Upper lobe of left lung (tissue), 6 donors: Measurements from ENCODE around the gene MLN. TPM values are rescaled to one million over a fixed set of nuclear protein-coding genes. Genes with fewer than 3 reads are reported as not detected.

Experiments used
- ATAC-seq, 2 donors: fragments of 200-7000 bp; cut with Tn5 transposase; one replicate each; pipeline ENCODE4 v1.9.1; 2022; ENCODE audit warnings: mild to moderate bottlenecking in 2 of 2, moderate library complexity in 2 of 2; ENCODE audit not compliant: low FRiP score in 2 of 2
- DNase-seq, 2 donors: peaks; one replicate each; pipeline ENCODE4 v3.0.0-alpha.2; 2019 to 2020
- H3K27ac ChIP-seq, 4 donors: fragments of 200-600 bp; sonication (generic); one replicate each; pipeline ENCODE4 v1.5.1; 2016 to 2019
- H3K27me3 ChIP-seq, 4 donors: fragments of 200-600 bp; sonication (generic); one replicate each; pipeline ENCODE4 v1.5.1; 2017 to 2019
- H3K36me3 ChIP-seq, 4 donors: fragments of 200-600 bp; sonication (generic); one replicate each; pipeline ENCODE4 v1.5.1; 2016 to 2019
- H3K4me1 ChIP-seq, 4 donors: fragments of 200-600 bp; sonication (generic); one replicate each; pipeline ENCODE4 v1.5.1; 2018 to 2019
- H3K4me3 ChIP-seq, 4 donors: fragments of 200-600 bp; sonication (generic); one replicate each; pipeline ENCODE4 v1.5.1; 2017 to 2019; ENCODE audit warnings: mild to moderate bottlenecking in 2 of 4, moderate library complexity in 1 of 4
- H3K9me3 ChIP-seq, 4 donors: fragments of 200-600 bp; sonication (generic); one replicate each; pipeline ENCODE4 v1.5.1; 2018 to 2019
- EP300 ChIP-seq, 4 donors: sonication (generic); formaldehyde crosslinking; IDR thresholded peaks; one replicate each; pipeline ENCODE4 v1.5.1; 2017; ENCODE audit warnings: antibody characterized with exemption in 4 of 4, control low read depth in 2 of 4
- POLR2A ChIP-seq, 4 donors: fragments of 450-650 bp; IDR thresholded peaks; one replicate each; pipeline ENCODE4 v1.5.1; 2016 to 2017; ENCODE audit warnings: antibody characterized with exemption in 4 of 4, mild to moderate bottlenecking in 2 of 4
- POLR2AphosphoS5 ChIP-seq, 2 donors: sonication (generic); formaldehyde crosslinking; IDR thresholded peaks; one replicate each; pipeline ENCODE4 v1.5.1; 2017; ENCODE audit warnings: antibody characterized with exemption in 2 of 2
- WGBS, 2 donors: methylation state at CpG; one replicate each; pipeline ENCODE4 v1.1.5; 2017 to 2018; 5-methylcytosine and 5-hydroxymethylcytosine counted together
- total RNA-seq, 6 donors: library from RNA; depleted of rRNA in 4 of 6; stranded (reverse); fragments of >200 nt in 4 of 6; gene quantifications; one replicate each; pipeline versions ENCODE4 v1.1.0 to v1.2.1, GENCODE V29; 2016 to 2021
- TF ChIP-seq, protein P1 (sequence below), 6 experiments: fragments of 450-650 bp in 4 of 6; fragments of 200-600 bp in 2 of 6; sonication (generic) in 2 of 6; IDR thresholded peaks; one replicate each; pipeline ENCODE4 v1.5.1; 2016 to 2019; ENCODE audit warnings: antibody characterized with exemption in 6 of 6
- donor health status: DM: no; HTN: no; CAD: no; lungs with moderate emphysema.
- donor health status: DM: no; HTN: yes; CAD: no; lungs with severe emphysema.

MLN gene
- total RNA-seq, 6 donors from 2014 or later, result not detected

DNA sequence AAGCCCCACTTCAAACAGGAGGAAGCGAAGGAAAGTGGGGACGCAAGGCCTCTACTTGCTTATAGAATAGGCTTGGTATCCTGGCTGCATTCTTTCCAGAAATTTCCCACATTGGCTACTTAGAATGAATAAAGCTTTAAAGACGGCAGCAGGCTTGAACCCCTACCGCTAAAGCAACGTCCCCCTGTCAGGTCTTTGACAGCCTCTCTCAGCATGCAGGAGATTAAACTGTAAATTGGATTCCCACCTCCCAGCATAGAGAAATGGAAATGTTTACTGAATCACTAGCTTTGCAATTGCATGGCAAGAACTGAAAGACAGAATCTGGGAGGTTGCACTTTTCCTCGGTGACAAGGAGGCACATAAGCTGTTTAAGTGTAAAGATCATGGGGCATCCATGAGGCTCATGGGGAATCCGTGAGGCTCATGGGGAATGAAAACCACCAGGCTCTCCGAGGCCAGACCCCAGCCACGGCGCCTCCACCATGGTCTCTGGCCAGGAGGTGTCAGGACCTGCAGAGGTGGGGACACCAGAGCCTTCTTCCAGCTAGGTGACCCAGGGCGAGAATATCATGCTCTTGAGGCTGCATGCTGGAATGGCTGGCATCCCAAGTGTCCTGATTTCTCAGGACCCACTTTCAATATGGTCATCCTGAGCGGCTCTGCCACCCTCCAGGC, 25.2 kb downstream of the MLN start:
- Histone ChIP-seq H3K9me3 (no peaks in the 10 kb centered on the region), H3K4me1 (peaks cover 0 to 17% (median 7%) of the 10 kb centered on the region in 4 donors), H3K36me3 (peaks cover 68 to 99% (median 97%) of the 10 kb centered on the region in 4 donors), H3K27me3 (no peaks in the 10 kb centered on the region), H3K27ac (no peak overlapping the region), H3K4me3 (no peak overlapping the region)
- DNase-seq, result no peak
- WGBS, 2 donors, result 87 to 91% methylated on average over 12 of the region's 12 CpGs
- TF ChIP-seq POLR2AphosphoS5 (IDR thresholded peaks at IDR 0.05), result no peak
- no peak for ATAC-seq

GRCh38 chr6:33777398-33778388, 26.1 kb downstream of the MLN start:
- 94 to 95% methylated on average over 24 to 25 of the region's 25 CpGs for WGBS, 2 donors
- Histone ChIP-seq H3K36me3 (peaks cover 61 to 99% (median 97%) of the 10 kb centered on the region in 4 donors), H3K4me1 (peaks cover 2 to 18% (median 10%) of the 10 kb centered on the region in 4 donors), H3K9me3 (no peaks in the 10 kb centered on the region), H3K27me3 (no peaks in the 10 kb centered on the region), H3K27ac (no peak overlapping the region), H3K4me3 (no peak overlapping the region)
- DNase-seq, result no peak
- no peak for ATAC-seq
- TF ChIP-seq POLR2AphosphoS5 (IDR thresholded peaks at IDR 0.05), result no peak
- no peak for TF ChIP-seq EP300 (IDR thresholded peaks at IDR 0.05)
- TF ChIP-seq, protein P1, sequence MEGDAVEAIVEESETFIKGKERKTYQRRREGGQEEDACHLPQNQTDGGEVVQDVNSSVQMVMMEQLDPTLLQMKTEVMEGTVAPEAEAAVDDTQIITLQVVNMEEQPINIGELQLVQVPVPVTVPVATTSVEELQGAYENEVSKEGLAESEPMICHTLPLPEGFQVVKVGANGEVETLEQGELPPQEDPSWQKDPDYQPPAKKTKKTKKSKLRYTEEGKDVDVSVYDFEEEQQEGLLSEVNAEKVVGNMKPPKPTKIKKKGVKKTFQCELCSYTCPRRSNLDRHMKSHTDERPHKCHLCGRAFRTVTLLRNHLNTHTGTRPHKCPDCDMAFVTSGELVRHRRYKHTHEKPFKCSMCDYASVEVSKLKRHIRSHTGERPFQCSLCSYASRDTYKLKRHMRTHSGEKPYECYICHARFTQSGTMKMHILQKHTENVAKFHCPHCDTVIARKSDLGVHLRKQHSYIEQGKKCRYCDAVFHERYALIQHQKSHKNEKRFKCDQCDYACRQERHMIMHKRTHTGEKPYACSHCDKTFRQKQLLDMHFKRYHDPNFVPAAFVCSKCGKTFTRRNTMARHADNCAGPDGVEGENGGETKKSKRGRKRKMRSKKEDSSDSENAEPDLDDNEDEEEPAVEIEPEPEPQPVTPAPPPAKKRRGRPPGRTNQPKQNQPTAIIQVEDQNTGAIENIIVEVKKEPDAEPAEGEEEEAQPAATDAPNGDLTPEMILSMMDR (IDR thresholded peaks at IDR 0.05), result no peak
- no peak for TF ChIP-seq POLR2A (IDR thresholded peaks at IDR 0.05)

DNA sequence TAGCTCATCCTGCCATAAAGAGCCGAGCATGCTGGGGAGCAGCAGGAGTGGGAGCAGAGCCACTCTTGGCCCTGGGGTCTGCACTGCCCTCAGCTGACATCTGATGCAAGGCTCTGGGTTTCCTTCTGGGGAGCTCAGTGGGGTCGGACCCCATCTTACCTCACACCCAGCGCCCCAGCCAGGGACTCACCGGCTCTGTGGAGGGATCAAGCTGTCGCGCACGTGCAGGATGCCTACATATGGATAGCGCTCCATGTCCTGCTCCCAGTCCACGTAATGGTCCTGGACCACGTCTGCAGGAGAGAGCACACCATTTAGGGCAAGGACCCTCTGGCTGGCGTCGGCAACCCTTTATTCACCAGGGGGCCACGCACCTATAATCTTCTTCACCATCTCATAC, 27.0 kb downstream of the MLN start:
- H3K36me3 ChIP-seq, result peaks cover 57 to 98% (median 95%) of the 10 kb centered on the region in 4 donors

DNA sequence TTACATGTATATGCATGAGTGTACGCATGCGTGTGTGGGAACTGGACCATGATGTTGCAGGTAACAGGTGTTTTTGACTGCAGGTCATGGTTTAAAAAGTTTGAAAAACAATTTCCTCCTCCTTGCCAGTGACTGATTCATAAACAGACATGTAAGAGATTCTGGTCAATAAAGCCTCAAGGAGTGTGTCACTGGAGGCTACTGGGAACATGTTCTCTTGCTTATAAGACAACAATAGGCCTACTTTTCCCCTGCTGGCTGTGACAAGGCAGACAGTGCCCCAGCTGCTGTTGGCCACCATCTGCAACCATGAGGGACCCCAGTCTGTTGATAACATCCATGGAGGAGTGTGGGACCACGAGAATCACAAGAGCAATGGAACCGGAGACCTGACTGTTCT, 27.6 kb downstream of the MLN start:
- TF ChIP-seq, protein P1 (IDR thresholded peaks at IDR 0.05), result no peak
- TF ChIP-seq POLR2AphosphoS5 (IDR thresholded peaks at IDR 0.05) (no peak), EP300 (IDR thresholded peaks at IDR 0.05) (no peak), POLR2A (IDR thresholded peaks at IDR 0.05) (no peak)
- H3K27ac ChIP-seq, result no peak overlapping the region
- WGBS, 2 donors, result 95 to 100% methylated on average over 4 of the region's 4 CpGs

More for the DNA sequence above, 27.0 kb downstream of the MLN start:
- 83 to 89% methylated on average over 3 to 13 of the region's 13 CpGs for WGBS, 2 donors
- no peaks in the 10 kb centered on the region for H3K27me3 ChIP-seq
- H3K9me3 ChIP-seq, result no peaks in the 10 kb centered on the region
- ATAC-seq (no peak), DNase-seq (no peak)
- TF ChIP-seq, protein P1 (IDR thresholded peaks at IDR 0.05), result no peak
- no peak for TF ChIP-seq POLR2A (IDR thresholded peaks at IDR 0.05)
- TF ChIP-seq EP300 (IDR thresholded peaks at IDR 0.05), result no peak
- no peak for TF ChIP-seq POLR2AphosphoS5 (IDR thresholded peaks at IDR 0.05)
- H3K27ac ChIP-seq, result no peak overlapping the region
- H3K4me1 ChIP-seq, result peaks cover 11 to 23% (median 18%) of the 10 kb centered on the region in 4 donors
- H3K4me3 ChIP-seq, result no peak overlapping the region

GRCh38 chr6:33774774-33775173, 29.0 kb downstream of the MLN start:
- H3K36me3 ChIP-seq, result peaks cover 49 to 79% (median 76%) of the 10 kb centered on the region in 4 donors

More for the DNA sequence above, 27.6 kb downstream of the MLN start:
- Histone ChIP-seq H3K9me3 (no peaks in the 10 kb centered on the region), H3K27me3 (no peaks in the 10 kb centered on the region), H3K4me1 (peaks cover 17 to 20% (median 18%) of the 10 kb centered on the region in 4 donors), H3K36me3 (peaks cover 57 to 92% (median 90%) of the 10 kb centered on the region in 4 donors), H3K4me3 (no peak overlapping the region)
- ATAC-seq (no peak), DNase-seq (no peak)

More at GRCh38 chr6:33774774-33775173, 29.0 kb downstream of the MLN start:
- DNase-seq (no peak), ATAC-seq (no peak)
- TF ChIP-seq EP300 (IDR thresholded peaks at IDR 0.05) (no peak), POLR2A (IDR thresholded peaks at IDR 0.05) (no peak), POLR2AphosphoS5 (IDR thresholded peaks at IDR 0.05) (no peak)
- TF ChIP-seq, protein P1 (IDR thresholded peaks at IDR 0.05), result no peak
- H3K4me1 ChIP-seq, result peaks cover 27 to 32% (median 31%) of the 10 kb centered on the region in 4 donors
- H3K9me3 ChIP-seq, result no peaks in the 10 kb centered on the region
- 97 to 100% methylated on average over 3 of the region's 3 CpGs for WGBS, 2 donors
- no peak overlapping the region for H3K4me3 ChIP-seq
- no peaks in the 10 kb centered on the region for H3K27me3 ChIP-seq
- H3K27ac ChIP-seq, result no peak overlapping the region
